Measurements from ENCODE around the gene CMTM5. TPM values are rescaled to one million over a fixed set of nuclear protein-coding genes. Genes with fewer than 3 reads are reported as not detected.

The CMTM5 gene
- total RNA-seq, 1 experiment from 2014 or later, result not detected

- TF ChIP-seq ELF1 (IDR thresholded peaks at IDR 0.05; ENCODE audit: borderline replicate concordance, low read depth) (no peak), CBX3 (IDR thresholded peaks at IDR 0.05; ENCODE audit: low read depth) (no peak), EZH2phosphoT487 (IDR thresholded peaks at IDR 0.05; ENCODE audit: borderline replicate concordance) (no peak), ZFX (IDR thresholded peaks at IDR 0.05) (no peak), TCF7L2 (IDR thresholded peaks at IDR 0.05; ENCODE audit: borderline replicate concordance, extremely low read depth, insufficient read depth, insufficient read length) (no peak), POLR2AphosphoS5 (IDR thresholded peaks at IDR 0.05; ENCODE audit: low read depth, low read length) (no peak), CEBPB (IDR thresholded peaks at IDR 0.05; ENCODE audit: low read depth) (no peak), SIN3A (IDR thresholded peaks at IDR 0.05; ENCODE audit: low read depth) (no peak), ZNF274 (IDR thresholded peaks at IDR 0.05; ENCODE audit: low read depth, low read length) (no peak), YY1 (IDR thresholded peaks at IDR 0.05; ENCODE audit: extremely low read depth, insufficient replicate concordance, low read depth, low read length) (no peak)
These were observed 6.6 kb upstream of the CMTM5 start (continued) for GRCh38 chr14:23370221-23370620.

- CTCF ChIA-PET, result no interaction called here
- no TSS peak for BruUV-seq (replicated peaks)
- TF ChIP-seq JUND (IDR thresholded peaks at IDR 0.05) (no peak), YY1 (IDR thresholded peaks at IDR 0.05; ENCODE audit: extremely low read depth, insufficient replicate concordance, low read depth, low read length) (no peak), FOSL1 (IDR thresholded peaks at IDR 0.05; ENCODE audit: low read depth) (no peak), RAD21 (IDR thresholded peaks at IDR 0.05; ENCODE audit: low read depth) (no peak), CBX3 (IDR thresholded peaks at IDR 0.05; ENCODE audit: low read depth) (no peak), REST (IDR thresholded peaks at IDR 0.05; ENCODE audit: low read depth) (no peak), EGR1 (IDR thresholded peaks at IDR 0.05; ENCODE audit: low read depth) (no peak), SP1 (IDR thresholded peaks at IDR 0.05; ENCODE audit: low read depth) (no peak), POLR2A (IDR thresholded peaks at IDR 0.05; ENCODE audit: borderline replicate concordance, extremely low read depth, insufficient read depth, insufficient read length) (no peak), SRF (IDR thresholded peaks at IDR 0.05; ENCODE audit: low read depth) (no peak), ELF1 (IDR thresholded peaks at IDR 0.05; ENCODE audit: borderline replicate concordance, low read depth) (no peak), POLR2AphosphoS5 (IDR thresholded peaks at IDR 0.05; ENCODE audit: low read depth, low read length) (no peak), ZFX (IDR thresholded peaks at IDR 0.05) (no peak), TCF7L2 (IDR thresholded peaks at IDR 0.05; ENCODE audit: borderline replicate concordance, extremely low read depth, insufficient read depth, insufficient read length) (no peak), ZNF274 (IDR thresholded peaks at IDR 0.05; ENCODE audit: low read depth, low read length) (no peak)
- TF ChIP-seq, protein P1, sequence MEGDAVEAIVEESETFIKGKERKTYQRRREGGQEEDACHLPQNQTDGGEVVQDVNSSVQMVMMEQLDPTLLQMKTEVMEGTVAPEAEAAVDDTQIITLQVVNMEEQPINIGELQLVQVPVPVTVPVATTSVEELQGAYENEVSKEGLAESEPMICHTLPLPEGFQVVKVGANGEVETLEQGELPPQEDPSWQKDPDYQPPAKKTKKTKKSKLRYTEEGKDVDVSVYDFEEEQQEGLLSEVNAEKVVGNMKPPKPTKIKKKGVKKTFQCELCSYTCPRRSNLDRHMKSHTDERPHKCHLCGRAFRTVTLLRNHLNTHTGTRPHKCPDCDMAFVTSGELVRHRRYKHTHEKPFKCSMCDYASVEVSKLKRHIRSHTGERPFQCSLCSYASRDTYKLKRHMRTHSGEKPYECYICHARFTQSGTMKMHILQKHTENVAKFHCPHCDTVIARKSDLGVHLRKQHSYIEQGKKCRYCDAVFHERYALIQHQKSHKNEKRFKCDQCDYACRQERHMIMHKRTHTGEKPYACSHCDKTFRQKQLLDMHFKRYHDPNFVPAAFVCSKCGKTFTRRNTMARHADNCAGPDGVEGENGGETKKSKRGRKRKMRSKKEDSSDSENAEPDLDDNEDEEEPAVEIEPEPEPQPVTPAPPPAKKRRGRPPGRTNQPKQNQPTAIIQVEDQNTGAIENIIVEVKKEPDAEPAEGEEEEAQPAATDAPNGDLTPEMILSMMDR (IDR thresholded peaks at IDR 0.05 in 2 of 3, conservative IDR thresholded peaks at IDR 0.05 in 1 of 3; ENCODE audit: borderline replicate concordance in 1 of 3, insufficient read depth in 1 of 3, low read depth in 2 of 3, low read length in 2 of 3), result no peak
- TF ChIP-seq, protein P2, sequence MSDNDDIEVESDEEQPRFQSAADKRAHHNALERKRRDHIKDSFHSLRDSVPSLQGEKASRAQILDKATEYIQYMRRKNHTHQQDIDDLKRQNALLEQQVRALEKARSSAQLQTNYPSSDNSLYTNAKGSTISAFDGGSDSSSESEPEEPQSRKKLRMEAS (IDR thresholded peaks at IDR 0.05), result no peak
- TF ChIP-seq, protein P3, sequence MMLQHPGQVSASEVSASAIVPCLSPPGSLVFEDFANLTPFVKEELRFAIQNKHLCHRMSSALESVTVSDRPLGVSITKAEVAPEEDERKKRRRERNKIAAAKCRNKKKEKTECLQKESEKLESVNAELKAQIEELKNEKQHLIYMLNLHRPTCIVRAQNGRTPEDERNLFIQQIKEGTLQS (IDR thresholded peaks at IDR 0.05), result no peak
These were observed 5.0 kb upstream of the CMTM5 start for GRCh38 chr14:23371865-23372264.

More at GRCh38 chr14:23371865-23372264, 5.0 kb upstream of the CMTM5 start:
- no peak overlapping the region for H3K4me3 ChIP-seq (replicated peaks in 1 of 2; ENCODE audit: low read depth in 1 of 2, low read length in 2 of 2)
- RAD21 ChIA-PET (ENCODE audit: low non-redundant PET in 1 of 2, low total read pairs in 2 of 2, uncharacterized antibody in 2 of 2, unreplicated experiment in 2 of 2), result no interaction called here
- no peak overlapping the region for H2AFZ ChIP-seq (ENCODE audit: low read depth, low read length, poor library complexity, severe bottlenecking)
- no peaks in the 10 kb centered on the region for H4K20me1 ChIP-seq (ENCODE audit: insufficient read depth)
- H3K79me2 ChIP-seq (ENCODE audit: insufficient read depth, low read length), result no peaks in the 10 kb centered on the region
- no peaks in the 10 kb centered on the region for H3K9me2 ChIP-seq (ENCODE audit: insufficient read depth)
- no peak overlapping the region for H3K9ac ChIP-seq (ENCODE audit: low read length)
- intact Hi-C loops (cut with micrococcal nuclease), result no loop called here
- no peak overlapping the region for H3K4me2 ChIP-seq (ENCODE audit: low read length)
- no peaks in the 10 kb centered on the region for H3K9me3 ChIP-seq (ENCODE audit: control insufficient read depth in 1 of 2, insufficient read depth in 1 of 2, low read depth in 1 of 2, low read length in 2 of 2)
- no peak overlapping the region for H3K27ac ChIP-seq (ENCODE audit: low read depth, low read length)
- no peaks in the 10 kb centered on the region for H3K36me3 ChIP-seq (ENCODE audit: control insufficient read depth in 1 of 2, insufficient read depth in 2 of 2, low read length in 2 of 2)
- POLR2A ChIA-PET, result no interaction called here
- no peaks in the 10 kb centered on the region; a peak in 1 of 4 replicates for H3K4me1 ChIP-seq (ENCODE audit: control insufficient read depth in 1 of 2, insufficient read depth in 2 of 2, low read length in 2 of 2)
- no peak for ATAC-seq
- no peak for DNase-seq (ENCODE audit: low read depth, low spot score)
- no peaks in the 10 kb centered on the region for H3K27me3 ChIP-seq (ENCODE audit: insufficient read depth, low read length)

All from HCT116 (cell line).